HG03442 (cell line): Measurements from ENCODE around the gene NSD1.
"Not testable (repeated sequence)": the region's sequence is repeated elsewhere in the genome, so short reads cannot be mapped to it uniquely, and the experiment has no call there.

Experiments
- ATAC-seq: cut with Tn5 transposase; IDR thresholded peaks from one replicate; pipeline ENCODE4 v1.9.1; 2021; ENCODE audit warnings: mild to moderate bottlenecking, moderate library complexity; ENCODE audit not compliant: unreplicated experiment

Gene NSD1

DNA sequence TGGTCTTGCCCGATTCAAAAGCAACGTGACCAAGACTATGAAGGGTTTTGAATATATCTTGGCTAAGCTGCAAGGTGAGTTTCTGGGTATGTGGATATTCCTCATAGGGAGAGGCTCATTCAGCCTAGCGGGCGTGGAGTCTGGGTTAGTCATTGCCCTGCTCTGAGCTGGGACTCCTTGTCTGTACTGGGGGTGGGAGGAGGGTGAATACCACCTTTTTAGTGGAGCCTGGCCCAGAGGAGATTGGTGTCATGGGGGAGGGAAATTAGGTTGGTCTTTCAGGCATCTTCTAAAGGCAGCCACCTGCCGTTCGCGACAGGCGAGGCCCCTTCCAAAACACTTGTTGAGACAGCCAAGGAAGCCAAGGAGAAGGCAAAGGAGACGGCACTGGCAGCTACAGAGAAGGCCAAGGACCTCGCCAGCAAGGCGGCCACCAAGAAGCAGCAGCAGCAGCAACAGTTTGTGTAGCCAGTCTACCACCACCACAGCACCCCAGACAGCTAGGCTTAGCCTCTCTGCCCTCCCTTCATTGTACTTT is 172.6 kb downstream of the NSD1 start:
- not testable (repeated sequence) for ATAC-seq

DNA sequence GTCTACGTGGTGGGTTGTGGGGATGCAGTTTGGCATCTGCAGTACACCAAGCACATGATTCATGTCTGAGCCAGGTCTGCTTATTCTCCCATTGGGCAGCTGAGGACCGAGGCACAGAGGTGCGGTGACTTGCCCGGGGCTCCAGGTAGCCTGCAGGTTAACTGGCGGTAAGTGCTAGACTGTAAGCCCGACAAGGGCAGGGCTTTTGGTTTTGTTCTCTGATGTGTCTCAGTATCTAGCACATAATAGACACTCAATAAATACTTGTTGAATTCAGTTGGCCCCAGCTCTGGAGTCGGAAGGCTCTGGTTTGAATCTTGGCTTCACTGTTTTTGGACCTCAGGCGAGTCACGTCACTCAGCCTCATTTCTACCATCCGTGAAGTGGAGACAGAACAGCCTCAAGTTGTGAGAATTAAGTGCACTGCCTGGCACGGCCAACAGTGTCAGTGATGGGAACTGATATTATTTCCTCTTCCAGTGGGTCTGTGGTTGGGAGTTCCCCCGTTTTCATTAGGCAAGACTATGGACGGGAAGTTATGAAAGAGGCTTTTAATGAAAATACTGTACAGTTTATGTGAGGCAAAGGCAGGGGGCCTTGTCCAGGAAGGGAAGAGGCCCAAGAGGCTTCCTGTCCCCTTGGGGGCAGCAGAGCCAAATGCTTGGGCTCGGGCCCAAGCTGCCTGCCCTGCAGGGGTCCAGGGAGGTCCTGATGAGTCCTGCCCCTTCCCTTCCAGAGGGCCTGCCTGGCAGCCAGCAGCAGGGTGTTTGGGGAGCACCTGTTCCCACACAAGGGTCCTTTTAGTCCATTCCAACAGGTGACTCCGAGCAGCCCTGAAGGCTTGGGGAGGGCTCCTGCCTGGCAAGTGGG is 173.3 kb downstream of the NSD1 start:
- no peak for ATAC-seq

DNA sequence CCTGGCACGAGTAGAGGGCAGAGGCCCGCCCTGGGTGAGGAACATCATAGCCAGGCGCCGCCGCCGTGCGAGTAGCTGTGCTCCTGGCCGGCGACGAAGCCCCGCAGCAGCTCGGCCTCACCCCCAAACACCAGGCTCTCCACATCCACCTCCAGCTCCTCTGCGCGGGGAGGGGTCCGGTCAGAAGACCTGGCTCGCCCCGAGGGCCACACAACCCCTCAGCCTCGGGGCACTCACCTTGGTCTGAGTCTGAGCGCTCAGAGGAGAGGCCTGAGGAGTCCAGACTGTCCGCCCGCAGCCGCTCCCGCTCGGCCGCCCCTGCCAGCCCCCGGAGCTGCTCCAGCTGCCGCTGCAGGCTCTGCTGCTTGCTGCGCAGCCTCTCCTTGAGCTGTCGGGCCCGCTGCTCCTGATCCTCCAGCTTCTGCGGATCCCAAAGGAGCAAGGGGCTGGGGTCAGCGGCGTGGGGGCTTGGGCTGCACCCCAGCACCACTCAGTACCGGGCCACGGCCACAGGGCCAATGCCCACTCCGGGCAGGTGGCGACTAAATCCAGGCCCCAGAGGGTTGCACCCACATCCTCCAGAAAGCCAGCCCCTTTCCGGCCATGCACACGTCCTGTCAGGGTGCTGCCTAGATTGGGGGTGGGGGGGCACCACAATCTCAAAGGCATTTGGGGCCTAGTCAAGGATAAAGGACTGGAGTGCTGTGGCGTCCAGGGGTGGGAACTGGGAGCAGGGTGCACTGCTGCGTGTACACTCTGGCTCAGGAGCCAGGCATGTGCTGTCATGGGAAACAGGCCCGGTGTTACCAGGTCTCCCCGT is 174.2 kb downstream of the NSD1 start:
- no peak for ATAC-seq

DNA sequence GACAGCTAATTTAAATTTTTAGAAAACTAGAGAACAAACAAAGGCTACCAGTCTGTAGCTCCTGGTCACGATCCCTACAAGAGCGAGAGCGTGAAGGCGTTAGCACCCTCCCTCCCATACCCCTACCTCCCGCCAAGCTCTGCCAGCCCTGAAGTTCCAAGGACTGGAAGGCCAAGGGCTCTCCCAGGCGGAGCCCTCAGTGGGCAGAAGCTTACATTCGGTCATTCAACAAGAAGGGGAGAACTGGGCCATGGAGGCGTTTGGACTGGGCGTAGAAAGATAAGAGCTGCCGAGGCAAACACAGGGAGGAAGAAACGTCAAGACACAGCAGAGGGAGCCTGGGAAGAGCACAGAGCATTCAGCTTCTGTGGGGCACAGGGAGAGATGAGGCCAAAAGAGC is 175.2 kb downstream of the NSD1 start:
- no peak for ATAC-seq

DNA sequence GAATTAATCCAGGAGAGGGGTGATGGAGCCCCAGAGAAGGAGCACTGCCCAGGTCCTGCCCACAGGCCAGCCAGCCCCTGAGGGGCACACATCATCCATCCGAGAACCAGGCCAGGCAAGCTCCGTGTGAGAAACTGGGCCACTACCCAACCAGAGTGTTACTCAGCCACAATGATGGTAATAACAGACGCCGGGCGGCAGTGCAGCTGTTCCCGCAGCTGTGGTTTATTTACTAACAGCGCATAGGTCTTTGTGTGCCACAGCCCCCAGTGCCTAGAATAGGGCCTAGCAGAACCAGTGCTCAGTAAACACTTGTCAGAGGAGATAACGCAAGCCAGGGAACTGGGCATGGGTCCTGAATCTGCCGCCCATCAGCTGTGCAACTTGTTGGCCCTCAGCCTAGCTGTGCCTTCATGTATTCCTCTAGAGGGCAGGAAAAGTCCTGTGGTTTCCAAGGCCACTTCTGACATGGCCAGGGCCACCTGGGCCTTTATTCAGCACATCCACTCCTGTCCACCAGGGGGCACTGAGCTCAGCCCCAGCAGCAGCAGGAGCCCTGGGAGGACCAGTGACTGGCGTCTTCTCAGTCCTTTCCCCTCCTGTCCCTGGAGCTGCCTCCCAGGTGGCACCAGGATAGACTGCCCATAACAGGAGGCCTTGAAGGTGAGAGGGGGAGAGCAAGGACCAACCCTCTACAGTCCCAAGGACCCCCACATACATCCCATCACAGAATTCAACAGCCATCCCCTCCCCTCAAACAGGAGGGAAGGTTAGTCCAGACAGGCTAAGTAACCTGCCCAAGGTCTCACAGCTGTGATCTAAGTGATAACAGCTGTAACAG is 176.0 kb downstream of the NSD1 start:
- no peak for ATAC-seq

DNA sequence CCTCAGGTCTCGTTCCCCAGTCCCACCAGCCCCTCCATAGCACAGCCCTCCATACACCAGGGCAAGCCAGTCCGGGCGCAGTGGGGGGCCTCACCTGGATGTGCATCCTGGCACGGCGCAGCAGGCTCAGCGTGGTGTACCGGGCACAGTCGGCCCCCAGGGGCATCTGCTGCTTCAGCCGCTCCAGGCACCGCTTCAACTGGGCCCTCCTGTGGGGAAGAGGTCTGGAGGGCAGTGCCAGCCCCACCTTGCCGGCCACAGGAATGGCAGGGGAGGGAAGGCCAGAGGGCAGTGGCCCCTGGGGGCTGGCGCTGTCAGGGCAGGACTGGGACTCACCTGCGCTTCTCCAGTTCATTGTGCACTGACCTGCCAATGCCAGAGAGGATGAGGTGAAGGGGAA is 176.8 kb downstream of the NSD1 start:
- no peak for ATAC-seq

DNA sequence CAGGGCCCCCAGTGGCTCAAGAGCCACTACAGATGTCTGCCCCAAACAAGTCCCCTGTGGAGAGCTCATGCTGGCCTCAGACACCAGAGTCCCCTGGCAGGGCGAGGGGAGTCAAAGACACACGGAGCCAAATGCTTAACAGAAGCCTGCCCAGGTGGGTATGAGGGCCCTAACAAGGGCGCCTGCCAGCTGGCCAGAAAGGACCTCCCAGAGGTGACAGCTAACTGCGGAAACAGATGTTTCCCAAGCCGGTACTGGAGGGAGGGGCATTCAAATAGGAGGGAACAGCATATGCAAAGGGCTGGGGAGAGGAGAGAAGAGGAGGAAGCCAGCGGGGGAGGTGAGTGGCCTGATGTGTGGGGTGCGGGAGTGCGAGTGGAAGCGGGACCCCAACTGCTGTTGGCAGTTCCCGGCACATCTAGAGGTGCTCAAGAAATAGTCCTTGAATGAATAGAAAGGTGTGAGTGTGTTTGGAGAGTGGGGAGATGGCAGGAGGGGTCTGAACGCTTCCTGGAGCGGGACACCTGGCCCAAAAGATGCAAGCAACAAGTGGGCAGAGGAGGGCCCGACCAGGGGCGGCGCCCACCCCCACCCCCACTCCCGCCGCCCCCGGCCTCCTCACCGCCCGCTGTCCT is 177.3 kb downstream of the NSD1 start:
- no peak for ATAC-seq

DNA sequence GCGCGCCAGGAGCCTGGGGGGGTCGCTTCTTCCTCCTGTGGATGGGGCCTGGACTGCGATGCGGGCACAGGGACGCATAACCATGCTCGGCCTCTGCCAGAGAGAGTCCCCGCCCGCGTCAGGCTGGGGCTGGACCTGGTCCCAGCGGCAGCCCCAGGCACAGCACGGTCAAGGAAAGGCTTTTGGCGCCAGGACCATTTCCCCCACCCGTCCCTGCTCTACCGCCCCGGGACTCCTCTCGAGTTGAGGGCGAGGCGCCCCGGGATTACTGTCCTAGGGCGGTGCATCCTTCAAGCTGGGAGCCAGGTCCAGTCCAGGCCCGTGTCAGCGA is 177.8 kb downstream of the NSD1 start:
- ATAC-seq: no peak

DNA sequence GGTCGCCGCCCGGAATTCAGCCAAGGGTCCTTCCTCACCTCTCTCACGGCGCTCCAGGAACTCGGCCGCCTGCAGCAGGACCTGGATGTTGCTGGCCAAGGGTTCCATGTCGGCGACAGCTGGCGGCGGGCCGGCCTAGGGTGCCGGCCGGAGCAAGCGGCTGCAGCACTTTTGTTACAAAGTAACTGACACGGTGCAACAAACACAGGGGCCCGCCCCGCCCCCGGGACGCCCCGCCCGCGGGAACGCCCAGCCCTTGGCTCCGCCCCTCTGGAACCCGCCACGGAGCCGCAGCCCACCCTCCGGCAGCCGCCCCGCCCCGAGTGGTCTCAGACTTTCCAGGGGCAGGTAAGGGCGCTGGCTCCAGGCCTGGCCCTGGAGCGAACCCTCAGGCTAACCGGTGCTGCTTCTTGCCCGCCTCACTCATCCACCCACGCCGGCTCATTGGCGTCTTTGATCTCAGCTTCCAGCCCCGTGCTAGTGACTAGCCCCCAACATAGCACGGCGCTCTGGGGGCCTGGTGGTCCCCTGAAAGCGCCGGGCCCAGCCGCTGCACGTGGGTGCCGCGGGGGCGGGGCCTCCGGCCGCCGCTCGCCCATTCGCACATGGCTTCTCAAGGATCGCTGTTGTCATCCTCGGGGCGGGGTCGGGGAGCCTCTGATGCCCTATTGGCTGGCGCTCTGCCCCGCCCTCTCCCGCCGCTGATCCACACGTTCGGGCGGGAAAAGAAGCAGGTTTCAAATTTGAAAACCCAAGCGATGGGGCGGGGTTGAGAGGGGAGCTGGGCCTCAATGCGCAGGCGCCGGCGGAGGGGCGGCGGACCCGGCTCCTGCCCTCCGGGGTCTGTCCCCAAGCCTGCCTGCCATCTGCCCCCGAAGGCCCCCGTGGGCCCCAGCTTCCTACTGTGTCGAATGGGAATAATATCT is 178.4 kb downstream of the NSD1 start, which contains the start of gene MXD3:
TSS of gene MXD3 (minus strand) at position 176 of the 926 bp plus-strand sequence. CDS start at position 108, 68 bp downstream.
- ATAC-seq: peak; percentile 76

DNA sequence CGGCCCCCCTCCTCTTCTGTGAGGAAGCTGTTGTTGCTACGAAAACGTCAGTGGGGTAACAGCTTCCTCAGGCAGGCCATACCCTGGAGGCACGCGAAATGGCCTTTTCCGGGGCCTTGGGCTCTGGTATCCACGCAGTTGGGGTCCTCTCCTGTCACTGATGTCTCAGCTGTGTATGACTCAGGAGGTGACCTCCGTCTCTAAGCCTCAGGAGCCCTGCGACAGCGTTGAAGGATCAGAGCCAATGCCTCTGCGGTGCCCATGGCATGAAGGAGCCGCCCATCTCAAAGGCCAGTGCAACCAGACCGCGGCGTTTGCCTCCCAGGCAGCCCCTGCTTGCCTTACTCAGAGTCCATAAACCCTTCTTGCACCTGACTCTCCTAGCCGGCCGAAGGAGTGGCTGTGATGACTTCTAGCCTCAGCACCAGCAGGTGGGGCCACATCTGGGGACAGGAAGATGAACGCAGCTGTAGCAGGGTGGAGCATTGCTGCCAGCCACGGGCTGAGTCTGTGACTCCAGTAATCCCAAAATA is 179.1 kb downstream of the NSD1 start:
- ATAC-seq: peak; percentile 24

DNA sequence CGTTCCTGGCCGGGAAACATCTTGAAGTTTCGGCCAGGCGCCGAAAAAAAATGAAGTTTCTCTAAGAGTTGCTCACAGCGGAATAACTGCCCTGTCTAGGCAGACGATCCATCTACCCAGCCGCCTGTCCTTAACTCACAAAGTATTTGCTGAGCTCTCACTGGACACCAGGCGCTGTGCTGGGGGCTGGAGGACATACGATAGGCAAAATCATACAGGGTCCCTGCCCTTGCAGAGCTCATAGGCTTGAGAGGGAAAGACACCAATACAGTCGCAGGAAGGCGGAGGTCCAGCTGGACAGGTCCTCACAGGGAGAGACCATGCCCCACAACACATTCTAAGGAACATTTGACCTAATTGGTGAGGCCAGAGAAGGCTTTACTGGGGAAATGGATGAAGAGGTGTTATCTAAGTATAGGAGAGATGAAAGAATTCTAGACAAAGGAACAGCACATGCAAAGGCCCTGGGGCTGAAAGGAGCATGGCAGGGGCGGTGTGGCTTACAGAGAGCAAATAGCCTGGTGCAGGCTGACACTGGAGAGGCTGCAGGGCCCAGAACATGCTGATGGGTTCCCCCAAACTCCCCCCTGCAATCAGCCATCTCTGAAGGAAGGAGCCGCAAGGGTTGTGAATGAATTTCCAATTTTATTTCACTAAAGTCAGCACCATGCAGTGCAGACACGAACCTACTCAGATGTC is 180.1 kb downstream of the NSD1 start:
- ATAC-seq: no peak

DNA sequence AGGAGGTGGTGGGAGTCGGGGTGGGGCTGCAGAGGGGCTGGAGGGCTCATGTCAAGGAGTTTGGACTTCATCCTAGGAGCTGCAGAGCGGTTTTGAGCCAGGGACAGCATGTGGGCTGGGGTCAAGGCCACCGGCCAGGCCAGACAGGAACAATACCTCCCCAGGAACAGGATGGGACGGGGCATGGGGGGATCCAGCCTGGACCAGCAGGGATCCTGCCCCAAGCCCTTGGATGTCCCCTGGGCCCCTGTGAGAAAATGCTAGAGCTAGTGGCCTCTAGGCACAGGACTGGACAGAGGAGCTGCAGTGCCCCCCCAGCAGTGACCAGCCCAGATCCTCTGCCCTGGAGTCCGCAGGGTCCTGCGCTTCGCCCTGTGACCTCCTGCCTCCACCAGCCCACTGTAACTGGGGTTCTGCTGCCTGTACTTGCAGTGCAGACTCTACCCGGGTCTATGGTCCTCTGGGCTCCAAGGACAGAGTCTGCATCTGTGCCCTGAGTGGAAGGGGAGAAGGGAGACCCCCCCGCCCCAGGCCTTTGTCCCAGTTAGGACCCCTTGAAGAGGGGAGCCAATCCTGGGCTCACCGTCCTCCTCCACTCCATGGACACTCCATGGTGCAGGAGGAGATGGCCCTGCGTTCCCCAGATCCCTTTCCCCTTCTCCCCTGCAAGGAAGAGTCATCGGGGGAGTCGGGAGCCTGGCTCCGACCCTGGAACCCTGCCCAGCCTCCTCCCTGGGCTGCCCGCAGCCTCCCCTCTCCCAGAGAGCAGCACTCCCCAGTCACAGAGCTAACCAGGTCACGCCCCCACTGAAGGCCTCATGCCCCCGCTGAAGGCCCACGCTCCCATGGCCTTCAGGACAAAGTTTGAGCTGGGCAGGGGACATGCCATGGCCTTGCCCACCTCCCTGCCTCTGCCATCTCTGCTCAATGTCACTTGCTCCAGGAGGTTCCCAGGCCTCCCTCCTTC is 181.1 kb downstream of the NSD1 start:
- ATAC-seq: no peak

DNA sequence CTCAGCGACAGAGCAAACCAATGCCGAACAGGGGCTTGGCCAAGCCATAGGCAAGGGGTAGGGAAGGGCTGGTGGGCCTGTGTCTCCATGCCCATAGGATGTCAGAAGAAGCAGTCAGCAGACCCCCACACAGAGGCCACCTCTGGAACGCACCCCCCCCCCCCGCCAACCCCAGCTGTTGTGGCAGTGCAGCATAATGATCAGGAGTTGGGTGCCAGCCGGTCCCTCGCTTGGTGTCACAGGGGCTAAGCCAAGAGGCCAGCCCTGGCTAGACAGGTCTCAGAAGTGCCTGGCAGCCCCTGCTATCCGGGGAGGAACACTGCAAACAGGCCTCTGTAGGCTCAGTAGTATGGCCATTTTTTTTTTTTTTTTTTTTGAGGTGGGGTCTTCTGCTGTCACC is 181.8 kb downstream of the NSD1 start:
- no peak for ATAC-seq

DNA sequence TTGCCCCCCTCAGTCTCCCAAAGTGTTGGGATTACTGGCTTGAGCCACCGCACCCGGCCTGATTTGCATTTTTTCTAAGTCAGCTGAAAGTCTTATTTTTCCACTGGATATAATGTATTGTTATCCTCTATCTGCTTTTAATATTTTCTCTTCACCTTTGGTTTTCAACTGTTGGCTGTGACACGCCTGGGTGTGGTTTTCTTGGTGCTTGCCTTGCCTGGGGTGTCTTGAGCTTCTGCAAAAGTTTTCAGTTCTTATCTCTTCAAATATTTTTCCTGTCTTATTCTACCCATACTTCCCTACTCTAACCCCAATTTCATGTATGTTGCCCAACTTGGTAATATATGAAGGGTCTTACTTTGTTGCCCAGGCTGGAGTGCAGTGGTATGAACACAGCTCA is 182.4 kb downstream of the NSD1 start:
- ATAC-seq: no peak

DNA sequence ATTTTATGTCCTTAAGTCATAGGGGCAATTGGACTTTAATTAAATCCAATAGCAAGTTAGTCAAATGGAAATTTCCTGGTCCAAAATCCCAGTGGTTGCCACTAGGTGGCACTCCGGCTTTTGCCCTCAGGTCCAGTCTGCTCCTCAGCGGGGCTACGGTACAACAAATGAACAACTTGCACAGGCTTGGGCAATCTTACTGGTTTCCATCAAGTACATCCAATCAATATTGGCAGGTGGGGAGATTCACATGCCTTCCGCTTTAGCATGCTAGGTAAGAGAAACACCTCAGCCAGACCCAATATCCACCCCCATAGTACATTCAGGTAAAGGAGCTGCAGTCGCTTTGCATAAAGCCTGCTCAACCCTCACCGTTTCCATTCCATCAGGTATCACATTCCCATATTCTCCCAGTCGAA is 184.4 kb downstream of the NSD1 start:
- no peak for ATAC-seq

DNA sequence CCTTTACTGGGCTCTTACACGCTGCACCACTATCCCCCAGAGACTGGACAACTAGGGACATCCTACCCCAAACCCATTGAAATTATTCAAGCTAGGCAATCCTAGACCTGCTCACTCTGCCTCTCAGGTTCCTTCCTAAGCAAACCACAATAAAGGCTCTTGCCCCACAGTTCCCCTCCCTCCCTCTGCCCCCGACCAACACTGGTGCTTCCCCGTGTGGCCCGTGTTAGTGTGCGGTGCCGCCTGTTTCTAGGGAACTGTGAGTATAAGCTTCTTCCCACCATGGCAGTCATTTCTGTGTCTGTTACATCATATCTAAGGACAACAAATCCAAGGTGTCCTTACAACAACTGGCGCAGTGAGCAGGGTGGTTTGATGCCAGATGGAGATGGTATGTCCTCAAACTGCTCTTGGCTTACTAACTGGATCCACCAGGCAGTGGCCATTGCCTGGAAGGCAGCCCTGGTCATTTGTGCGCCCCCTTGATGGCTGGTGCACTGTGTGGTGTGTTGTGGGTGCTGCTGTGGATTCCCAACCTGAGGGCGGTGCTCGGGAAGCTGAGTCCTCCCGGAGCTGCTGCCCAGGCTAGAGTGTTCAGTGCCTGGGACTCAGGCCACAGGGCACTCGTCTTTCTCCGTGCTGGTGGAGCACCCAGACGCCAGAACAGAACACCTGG is 186.5 kb downstream of the NSD1 start:
- no peak for ATAC-seq

DNA sequence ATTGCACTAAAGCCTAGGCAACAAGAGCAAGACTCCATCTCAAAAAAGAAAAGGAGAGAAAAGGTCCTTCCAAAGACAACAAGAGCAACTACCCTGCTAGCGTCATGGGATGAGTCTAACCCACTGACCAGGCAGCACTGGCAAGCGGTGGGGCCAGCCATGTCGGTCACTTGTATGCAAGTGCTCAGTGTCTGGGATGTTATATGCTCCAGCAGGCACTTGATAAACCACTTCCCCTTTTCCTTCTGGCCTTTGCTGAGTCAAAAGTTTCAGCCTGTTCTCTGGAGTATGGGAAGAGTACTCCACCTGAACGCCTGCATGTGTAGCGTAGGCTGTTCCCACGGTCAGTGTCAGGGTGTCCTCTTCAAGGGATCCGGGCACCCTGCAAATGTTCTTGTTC is 187.3 kb downstream of the NSD1 start:
- ATAC-seq: no peak
